GDM1 (cell line): ENCODE measurements around the gene CAMKMT.

Experiments
- DNase-seq: peaks from one replicate; lab custom pipeline; 2025; lab: John Stamatoyannopoulos, UW

The CAMKMT gene

DNA sequence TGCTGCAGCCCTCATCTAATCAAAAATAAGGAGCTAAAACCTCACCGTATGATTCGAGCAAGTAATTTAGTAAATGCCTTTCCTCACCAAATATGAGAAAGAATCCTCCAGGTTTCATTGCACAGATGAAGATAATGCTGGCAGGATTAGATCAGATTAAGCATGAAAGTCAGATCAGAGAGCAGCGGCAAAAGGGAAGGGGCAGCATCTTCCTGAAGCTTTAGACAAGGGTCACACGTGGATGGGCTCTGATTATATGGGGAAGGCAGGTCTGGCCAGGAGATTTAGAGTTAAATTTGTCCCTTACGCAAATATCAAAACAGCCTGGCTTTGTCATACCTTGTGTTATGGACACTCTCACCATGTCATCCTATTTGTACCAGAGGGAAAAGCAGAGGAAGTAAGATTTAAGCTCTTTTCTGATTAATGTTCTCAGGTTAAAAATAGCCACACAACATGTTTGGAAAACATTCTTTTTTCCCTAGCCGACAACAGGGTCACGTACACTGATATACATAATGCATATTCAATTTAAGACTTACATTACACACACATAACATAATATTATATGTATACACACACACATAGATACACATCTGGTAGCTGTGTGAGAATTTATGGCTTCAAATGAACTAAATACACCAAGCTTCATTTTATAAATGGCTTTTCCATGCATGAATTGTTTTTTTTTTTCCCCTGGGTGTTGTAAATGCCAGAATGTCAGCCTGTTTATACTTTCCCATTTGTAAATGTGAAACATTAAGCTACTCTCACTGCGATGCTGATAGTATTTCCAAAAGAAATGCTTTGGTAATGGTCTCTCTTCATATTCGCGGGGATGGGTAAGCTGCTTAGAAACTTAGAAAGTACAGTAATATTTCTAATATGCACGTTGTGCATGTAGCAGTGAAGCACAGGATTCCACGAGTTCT is 383.5 kb downstream of the CAMKMT start:
- no peak for DNase-seq

GRCh38 chr2:44745922-44746766 is 384.4 kb downstream of the CAMKMT start:
- DNase-seq = no peak

DNA sequence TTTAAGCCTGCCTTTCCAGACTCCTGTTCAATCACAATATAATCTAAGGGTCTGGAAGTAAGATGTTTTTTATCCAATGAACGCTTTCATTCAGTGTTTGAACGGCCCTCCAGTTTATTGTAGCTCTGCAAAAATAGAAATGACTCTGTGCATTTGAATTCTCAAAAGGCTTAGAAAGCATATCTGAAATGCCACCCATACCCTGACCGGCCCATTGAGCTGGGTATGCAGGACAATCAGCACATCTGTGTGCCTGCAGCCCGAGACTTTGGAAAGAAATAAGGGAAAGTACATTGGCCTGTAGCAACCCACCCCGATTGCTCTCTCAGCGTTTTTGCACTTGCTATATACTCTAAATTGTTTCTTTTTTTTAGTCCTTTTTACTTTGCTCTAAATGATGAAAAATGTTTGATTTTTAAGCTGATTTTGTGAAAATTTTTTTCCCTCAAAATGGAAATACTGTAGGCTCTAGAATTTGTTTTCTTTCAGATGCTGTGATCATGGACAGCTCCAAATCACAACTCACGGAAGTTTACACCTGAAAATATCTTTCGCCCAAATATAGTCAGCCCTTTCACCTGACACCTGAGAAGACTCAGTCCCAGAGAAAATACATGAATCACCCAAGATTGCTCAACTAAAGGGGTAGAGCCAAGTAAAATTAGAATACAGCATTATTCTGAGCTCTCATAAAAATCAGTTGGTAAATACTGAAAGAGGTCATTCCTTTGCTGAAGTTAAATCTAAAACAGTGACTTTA is 385.3 kb downstream of the CAMKMT start:
- DNase-seq = no peak

GRCh38 chr2:44747794-44748193 is 386.0 kb downstream of the CAMKMT start:
- no peak for DNase-seq

GRCh38 chr2:44751754-44752479 is 390.2 kb downstream of the CAMKMT start:
- DNase-seq = no peak

GRCh38 chr2:44752761-44753160 is 391.0 kb downstream of the CAMKMT start:
- no peak for DNase-seq

DNA sequence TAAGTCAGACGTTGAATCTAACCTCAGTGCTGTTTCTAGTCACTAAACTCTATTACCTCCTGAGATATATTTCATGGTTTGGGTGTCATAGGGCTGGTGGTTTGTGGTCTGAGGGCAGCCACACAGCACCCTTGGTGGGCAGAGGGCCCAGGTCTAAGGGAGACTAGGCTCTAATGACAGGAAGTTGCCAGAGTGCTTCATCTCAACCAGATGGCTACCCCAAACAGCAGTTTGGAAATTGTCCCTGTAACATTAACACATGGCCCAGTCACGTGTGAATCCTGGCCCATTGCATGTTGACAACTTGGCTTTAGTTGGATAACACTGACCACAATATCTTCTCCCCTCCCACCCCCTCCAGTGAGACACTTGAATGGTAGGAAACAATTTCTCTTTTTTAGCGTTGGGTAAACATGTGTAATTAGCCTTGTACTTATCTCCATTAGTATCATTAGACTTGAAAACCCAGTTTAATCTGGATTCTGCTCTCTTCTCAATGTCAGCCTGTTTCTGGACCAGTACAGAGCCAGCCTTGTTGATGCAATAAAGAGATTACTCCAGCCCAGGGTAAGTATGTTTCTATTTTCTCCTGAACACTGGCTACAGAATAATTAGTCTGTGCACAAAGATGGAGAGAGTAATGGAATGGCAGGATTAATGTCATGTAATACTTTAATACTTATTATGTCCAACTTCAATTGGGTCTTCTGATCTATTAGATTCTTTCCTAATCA is 392.0 kb downstream of the CAMKMT start:
- peak; percentile 25 for DNase-seq

GRCh38 chr2:44758591-44758990 is 396.8 kb downstream of the CAMKMT start:
- DNase-seq = no peak

GRCh38 chr2:44759823-44760222 is 398.1 kb downstream of the CAMKMT start:
- no peak for DNase-seq

GRCh38 chr2:44763275-44763782 is 401.6 kb downstream of the CAMKMT start:
- DNase-seq = no peak

DNA sequence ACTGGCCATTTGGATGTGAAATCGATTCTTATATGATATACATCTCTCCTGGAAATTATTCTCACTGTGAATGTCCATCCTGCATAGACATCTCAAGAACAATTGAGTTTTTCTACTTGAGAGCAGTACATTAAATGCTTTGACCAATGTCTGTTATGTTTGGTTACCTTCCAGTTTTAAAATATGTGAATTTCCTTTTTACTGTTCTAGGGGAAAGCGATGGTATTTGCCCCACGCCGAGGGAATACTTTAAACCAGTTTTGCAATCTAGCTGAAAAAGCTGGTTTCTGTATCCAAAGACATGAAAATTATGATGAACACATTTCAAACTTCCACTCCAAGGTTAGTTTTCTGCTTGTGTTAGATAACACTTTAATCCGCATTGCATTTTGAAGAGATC is 404.5 kb downstream of the CAMKMT start:
- DNase-seq = no peak

DNA sequence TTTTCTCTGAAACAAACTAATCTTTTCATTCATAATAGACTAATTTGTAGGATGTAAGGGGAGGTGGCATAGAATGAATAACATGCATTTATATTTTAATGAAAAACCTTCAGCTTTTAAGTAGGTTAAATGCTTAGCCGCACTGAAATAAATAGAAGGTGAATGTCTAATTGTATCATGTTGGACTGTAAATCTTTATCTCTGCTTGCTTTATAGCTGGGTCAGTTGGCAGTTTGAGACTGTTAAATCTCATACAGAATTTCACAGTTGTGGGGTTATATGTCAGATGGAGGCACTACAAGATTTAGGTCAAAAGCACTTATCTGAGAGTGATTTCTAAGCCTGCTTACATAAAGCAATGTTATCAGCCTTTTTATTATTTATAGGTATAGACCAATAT is 405.0 kb downstream of the CAMKMT start:
- no peak for DNase-seq

DNA sequence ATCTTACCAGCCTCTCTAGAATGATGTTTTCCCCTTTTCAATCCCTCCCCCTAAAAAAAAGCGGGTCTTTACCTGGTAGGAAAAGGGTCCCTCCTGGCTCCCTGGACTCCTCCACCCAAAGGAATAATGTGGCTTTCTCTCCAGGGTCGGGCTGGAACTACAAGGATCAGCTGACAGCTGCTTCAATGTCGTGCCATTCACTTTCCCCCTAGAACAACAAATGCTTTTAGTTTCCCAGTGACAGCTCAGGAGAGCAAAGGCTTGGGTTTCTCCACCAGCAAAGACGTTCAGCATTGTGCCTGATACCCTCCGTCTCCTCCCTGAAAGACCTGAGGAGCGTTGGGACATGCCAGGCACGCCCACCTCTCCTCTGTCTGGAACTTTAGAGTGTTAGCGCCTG is 405.9 kb downstream of the CAMKMT start:
- DNase-seq = no peak

DNA sequence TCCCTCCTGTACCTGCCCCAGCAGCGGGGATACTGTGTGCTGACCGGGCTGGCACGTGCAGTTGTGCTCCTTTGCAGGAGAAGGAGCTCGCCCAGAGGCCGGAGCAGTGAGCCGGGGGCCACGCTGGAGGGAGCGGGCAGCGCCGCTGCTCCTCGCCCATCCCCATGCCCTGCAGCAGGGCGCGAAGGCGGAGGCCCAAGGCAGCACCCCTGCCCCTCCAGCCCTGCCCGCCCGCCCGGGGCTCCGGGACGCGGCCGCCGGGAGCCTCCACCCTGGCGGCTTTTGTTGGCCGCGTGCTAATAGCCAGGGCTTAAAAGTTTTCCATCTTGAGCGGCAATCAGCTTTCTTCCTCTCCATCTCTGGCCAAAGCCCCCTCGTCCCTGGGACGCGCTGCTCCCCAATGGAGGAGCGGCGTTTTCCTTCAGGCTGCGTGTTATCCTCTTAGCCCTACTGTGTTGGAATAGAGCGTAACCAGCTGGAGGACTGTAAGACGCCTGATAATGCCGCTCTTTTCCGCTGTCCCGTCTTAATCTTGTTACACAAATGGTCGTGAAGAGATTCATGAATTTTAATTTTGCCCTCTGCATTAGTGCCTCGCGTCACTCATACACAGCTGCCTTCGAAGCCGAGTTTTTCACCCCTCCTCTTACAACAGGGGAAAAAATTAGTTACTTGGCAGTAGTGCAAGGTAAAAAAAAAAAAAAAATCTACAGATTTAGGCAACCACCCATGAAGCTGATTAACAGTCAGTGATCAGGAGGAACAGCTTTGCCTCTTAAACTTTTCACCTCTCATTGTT is 406.9 kb downstream of the CAMKMT start:
- no peak for DNase-seq

- DNase-seq = no peak
These were observed 407.7 kb downstream of the CAMKMT start for GRCh38 chr2:44769349-44770011.

GRCh38 chr2:44770221-44771195 is 408.8 kb downstream of the CAMKMT start:
- DNase-seq = no peak

- DNase-seq = no peak
These were observed 409.8 kb downstream of the CAMKMT start for GRCh38 chr2:44771522-44771921.

- no peak for DNase-seq
These were observed 410.4 kb downstream of the CAMKMT start for GRCh38 chr2:44772131-44772530.
